Nephron progenitor cell (in vitro differentiated cells): ENCODE results near the gene ARHGEF25.
A peak's percentile ranks its signal among the peaks of the same experiment; 100 is the strongest.
"Not testable (repeated sequence)": the region's sequence is repeated elsewhere in the genome, so short reads cannot be mapped to it uniquely, and the experiment has no call there.

Experiments
- DNase-seq: peaks from one replicate; pipeline ENCODE4 v3.0.0; 2021
- H3K27ac Mint-ChIP-seq: 2 replicates; pipeline ENCODE4 v1.8.0; 2021; ENCODE audit warnings: mild to moderate bottlenecking, moderate library complexity, mixed read lengths
- H3K27me3 Mint-ChIP-seq: 2 replicates; pipeline ENCODE4 v1.8.0; 2021; ENCODE audit warnings: mild to moderate bottlenecking, low read depth, mixed read lengths; ENCODE audit not compliant: poor library complexity
- H3K36me3 Mint-ChIP-seq: 2 replicates; pipeline ENCODE4 v1.8.0; 2021; ENCODE audit warnings: low read depth, mixed read lengths
- H3K4me1 Mint-ChIP-seq: 2 replicates; pipeline ENCODE4 v1.8.0; 2021; ENCODE audit warnings: mixed read lengths
- H3K4me3 Mint-ChIP-seq: 2 replicates; pipeline ENCODE4 v1.8.0; 2021; ENCODE audit warnings: mild to moderate bottlenecking, moderate library complexity, mixed read lengths
- H3K9me3 Mint-ChIP-seq: 2 replicates; pipeline ENCODE4 v1.8.0; 2021; ENCODE audit warnings: mild to moderate bottlenecking, moderate library complexity, mixed read lengths
- TF ChIP-seq, protein P1 (sequence below): fragments of 200-600 bp; sonication (generic); IDR thresholded peaks from 2 replicates; pipeline ENCODE4 v1.5.0; 2021; ENCODE audit warnings: antibody characterized with exemption

Gene ARHGEF25

DNA sequence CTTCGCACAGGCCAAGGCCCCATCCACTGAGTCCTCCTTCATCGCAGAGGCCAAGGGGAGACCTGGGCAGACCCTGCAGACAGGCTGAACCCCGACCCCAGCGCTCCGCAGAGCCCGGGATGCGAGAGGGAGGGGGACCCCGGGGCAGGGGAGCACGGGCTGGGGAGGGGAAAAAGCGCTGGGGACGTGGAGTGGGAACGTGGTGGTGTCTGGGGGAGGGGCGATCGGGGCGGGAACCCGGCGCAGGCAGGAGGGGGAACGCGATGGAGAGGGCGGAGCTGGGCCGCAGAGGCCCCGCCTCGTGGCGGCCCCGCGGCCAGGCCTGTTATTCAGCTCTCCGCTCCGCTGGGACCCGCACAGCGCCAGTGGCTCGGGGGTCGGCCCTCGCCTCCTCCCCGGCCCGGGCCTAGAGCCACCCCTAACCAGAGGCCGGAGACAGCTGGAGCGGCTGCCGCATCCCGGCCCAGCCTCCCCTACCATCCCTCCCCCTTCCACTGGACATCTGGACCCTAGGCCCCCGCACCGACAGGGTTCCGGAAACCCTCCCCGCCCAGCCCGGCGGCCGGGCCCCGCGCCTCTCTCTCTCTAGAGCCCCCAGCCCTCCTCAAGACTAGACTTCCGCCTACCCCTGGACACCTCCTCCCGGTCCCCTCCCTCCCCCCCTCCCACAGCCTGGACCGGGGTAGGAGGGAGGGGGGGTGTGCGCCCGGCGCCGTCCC, at the start of gene ARHGEF25:
Gene ARHGEF25, plus strand, starts transcription at position 328 of the 719 bp plus-strand sequence. CDS start 460 bp downstream, outside the sequence.
- Mint-ChIP-seq H3K27ac (no peak within 1 kb of the TSS), H3K9me3 (no peaks in the 10 kb centered on the region), H3K36me3 (peaks cover 55% of the 10 kb centered on the region), H3K27me3 (peaks cover 75% of the 10 kb centered on the region), H3K4me1 (peaks cover 24% of the 10 kb centered on the region), H3K4me3 (peak within 1 kb of the TSS; percentile 82)
- DNase-seq = peak; percentile 83
- TF ChIP-seq, protein P1, sequence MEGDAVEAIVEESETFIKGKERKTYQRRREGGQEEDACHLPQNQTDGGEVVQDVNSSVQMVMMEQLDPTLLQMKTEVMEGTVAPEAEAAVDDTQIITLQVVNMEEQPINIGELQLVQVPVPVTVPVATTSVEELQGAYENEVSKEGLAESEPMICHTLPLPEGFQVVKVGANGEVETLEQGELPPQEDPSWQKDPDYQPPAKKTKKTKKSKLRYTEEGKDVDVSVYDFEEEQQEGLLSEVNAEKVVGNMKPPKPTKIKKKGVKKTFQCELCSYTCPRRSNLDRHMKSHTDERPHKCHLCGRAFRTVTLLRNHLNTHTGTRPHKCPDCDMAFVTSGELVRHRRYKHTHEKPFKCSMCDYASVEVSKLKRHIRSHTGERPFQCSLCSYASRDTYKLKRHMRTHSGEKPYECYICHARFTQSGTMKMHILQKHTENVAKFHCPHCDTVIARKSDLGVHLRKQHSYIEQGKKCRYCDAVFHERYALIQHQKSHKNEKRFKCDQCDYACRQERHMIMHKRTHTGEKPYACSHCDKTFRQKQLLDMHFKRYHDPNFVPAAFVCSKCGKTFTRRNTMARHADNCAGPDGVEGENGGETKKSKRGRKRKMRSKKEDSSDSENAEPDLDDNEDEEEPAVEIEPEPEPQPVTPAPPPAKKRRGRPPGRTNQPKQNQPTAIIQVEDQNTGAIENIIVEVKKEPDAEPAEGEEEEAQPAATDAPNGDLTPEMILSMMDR = no peak

DNA sequence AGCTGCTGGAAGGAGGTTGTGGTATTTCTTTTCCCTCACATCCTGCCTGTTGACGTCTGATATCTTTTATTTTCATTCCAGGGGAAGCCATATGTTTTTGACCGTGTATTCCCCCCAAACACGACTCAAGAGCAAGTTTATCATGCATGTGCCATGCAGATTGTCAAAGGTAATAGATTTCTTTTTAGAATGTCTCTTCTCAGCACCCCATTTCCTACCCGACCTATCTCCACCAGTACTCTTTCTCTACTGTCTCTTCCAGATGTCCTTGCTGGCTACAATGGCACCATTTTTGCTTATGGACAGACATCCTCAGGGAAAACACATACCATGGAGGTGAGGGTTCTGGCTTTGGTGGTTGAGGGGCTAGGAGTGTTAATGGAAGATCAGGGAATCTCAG, 47.9 kb upstream of the ARHGEF25 start:
- H3K4me3 Mint-ChIP-seq = no peak overlapping the region
- TF ChIP-seq, protein P1 = no peak
- no peaks in the 10 kb centered on the region for H3K9me3 Mint-ChIP-seq
- H3K27me3 Mint-ChIP-seq = peaks cover 22% of the 10 kb centered on the region
- H3K27ac Mint-ChIP-seq = no peak overlapping the region
- no peaks in the 10 kb centered on the region for H3K4me1 Mint-ChIP-seq
- H3K36me3 Mint-ChIP-seq = no peaks in the 10 kb centered on the region
- DNase-seq = no peak

DNA sequence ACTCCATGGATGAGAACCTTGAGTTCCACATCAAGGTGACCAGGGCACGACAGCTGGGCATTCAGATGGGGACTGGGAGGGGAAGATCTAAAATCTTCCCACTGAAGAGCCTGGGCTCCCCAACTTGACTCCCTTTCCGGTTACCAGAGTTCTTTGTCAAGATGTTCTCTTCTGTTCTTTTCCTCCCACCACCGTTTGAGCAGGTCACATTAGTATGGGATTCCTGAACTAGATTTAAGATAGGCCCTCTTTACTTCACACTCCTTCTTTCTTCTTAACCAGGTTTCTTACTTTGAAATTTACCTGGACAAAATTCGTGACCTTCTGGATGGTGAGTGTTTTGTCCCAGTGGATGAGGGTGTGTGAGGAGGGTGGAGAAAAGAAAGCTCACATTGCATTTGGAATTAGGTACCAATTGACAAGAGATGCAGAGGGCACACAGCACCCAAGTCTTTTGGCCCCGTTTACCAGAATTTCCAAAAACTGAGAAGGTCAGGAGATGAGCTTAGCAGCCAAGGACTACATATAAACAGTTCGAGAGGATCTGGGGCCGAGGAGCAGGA, 47.0 kb upstream of the ARHGEF25 start:
- no peak for DNase-seq
- TF ChIP-seq, protein P1 = no peak
- peaks cover 22% of the 10 kb centered on the region for H3K27me3 Mint-ChIP-seq
- H3K36me3 Mint-ChIP-seq = no peaks in the 10 kb centered on the region
- no peak overlapping the region for H3K27ac Mint-ChIP-seq
- no peak overlapping the region for H3K4me3 Mint-ChIP-seq
- peaks cover 2% of the 10 kb centered on the region for H3K4me1 Mint-ChIP-seq
- H3K9me3 Mint-ChIP-seq = no peaks in the 10 kb centered on the region

DNA sequence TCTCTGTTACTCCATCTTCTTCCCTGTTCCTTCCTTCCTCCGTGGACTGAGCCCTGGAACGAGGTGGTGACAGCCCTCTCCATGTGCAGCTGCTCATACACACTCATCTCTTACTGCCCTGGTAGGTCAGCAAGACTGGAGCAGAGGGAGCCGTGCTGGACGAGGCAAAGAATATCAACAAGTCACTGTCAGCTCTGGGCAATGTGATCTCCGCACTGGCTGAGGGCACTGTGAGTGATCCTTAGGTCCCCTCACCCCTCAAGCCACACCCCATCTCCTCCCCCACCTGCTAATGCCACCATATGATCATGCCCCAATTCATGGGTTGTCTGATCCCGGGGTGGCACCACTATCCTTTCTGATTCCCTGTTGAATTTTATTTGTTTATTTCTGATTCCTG, 42.4 kb upstream of the ARHGEF25 start:
- TF ChIP-seq, protein P1 = no peak
- no peak for DNase-seq
- H3K4me3 Mint-ChIP-seq = no peak overlapping the region
- H3K27ac Mint-ChIP-seq = no peak overlapping the region
- H3K36me3 Mint-ChIP-seq = no peaks in the 10 kb centered on the region
- H3K4me1 Mint-ChIP-seq = peaks cover 6% of the 10 kb centered on the region
- H3K27me3 Mint-ChIP-seq = peaks cover 16% of the 10 kb centered on the region
- no peaks in the 10 kb centered on the region for H3K9me3 Mint-ChIP-seq

DNA sequence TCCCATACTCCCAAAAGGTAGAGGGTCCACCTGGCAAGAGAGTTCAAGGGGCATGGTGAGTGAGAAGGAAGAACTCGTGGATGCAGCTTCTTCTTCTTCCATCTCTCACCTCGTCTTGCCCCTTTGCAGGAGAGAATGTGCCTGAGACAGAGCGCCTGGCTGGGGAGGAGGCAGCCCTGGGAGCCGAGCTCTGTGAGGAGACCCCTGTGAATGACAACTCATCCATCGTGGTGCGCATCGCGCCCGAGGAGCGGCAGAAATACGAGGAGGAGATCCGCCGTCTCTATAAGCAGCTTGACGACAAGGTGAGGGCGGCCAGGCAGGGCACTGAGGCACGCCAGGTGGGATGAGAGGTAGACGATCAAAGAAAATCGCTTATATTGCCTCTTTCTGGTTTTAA, 41.4 kb upstream of the ARHGEF25 start:
- Mint-ChIP-seq H3K9me3 (no peaks in the 10 kb centered on the region), H3K36me3 (no peaks in the 10 kb centered on the region), H3K4me3 (no peak overlapping the region), H3K4me1 (peaks cover 6% of the 10 kb centered on the region), H3K27me3 (peaks cover 12% of the 10 kb centered on the region), H3K27ac (peak overlapping the region; percentile 18)
- no peak for DNase-seq
- TF ChIP-seq, protein P1 = no peak

DNA sequence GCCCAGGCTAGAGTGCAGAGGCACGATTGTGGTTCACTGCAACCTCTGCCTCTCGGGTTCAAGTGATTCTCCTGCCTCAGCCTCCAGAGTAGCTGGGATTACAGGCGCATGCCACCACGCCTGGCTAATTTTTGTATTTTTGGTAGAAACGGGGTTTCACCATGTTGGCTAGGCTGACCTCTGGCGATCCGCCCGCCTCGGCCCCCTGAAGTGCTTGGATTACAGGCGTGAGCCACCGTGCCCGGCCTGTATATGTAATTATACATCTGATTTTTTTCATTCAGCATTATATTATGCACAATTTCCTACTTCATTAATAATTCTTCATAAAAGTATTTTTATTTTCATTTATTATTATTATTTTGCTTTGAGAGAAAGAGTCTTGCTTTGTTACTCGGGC, 40.8 kb upstream of the ARHGEF25 start:
- not testable (repeated sequence) for H3K4me1 Mint-ChIP-seq, H3K4me3 Mint-ChIP-seq, H3K27me3 Mint-ChIP-seq, DNase-seq, H3K9me3 Mint-ChIP-seq, H3K27ac Mint-ChIP-seq, H3K36me3 Mint-ChIP-seq
